ENCODE results near the gene PLEKHA5. TPM values are rescaled to one million over a fixed set of nuclear protein-coding genes. Genes with fewer than 3 reads are reported as not detected.

PLEKHA5 gene
- total RNA-seq, 4 donors from 2014 or later, result 26.9 to 78.0 (median 39.6) TPM

DNA sequence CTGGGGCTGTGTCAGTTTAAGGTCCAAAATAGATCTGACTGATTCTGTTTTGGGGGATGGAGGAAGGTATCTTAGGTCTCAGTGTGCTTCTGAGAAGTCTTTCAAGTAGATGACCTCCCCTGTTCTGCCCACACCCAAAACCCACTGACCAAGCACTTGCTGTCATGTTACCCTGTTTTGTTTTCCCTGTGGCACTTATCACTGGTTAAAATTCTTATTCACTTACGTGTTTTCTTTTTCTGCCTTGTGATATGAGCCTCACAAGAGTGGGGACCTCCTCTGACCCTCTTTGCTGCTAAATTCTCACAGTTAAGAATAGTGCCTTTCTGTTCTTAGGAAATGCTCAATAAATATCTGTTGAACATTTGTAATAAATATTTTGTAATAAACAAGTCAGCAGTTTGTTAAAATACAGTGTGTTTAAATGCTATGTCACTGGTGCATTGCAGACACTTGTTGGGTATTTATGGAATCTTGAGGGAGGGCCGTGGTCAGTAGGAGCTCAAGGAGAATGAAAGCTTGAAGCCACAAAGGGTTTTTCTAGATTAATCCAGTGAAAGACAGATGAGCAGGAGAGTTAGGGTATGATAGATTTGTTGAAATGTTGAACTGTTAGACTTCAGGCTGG, 20.9 kb downstream of the PLEKHA5 start:
- intact Hi-C loops (cut with DNase I; ENCODE audit: low total_unique reads) (no loop called here), in situ Hi-C loops (cut with MboI; ENCODE audit: low pct_ligation_motif_present in 1 of 4, low pct_unique_long_range_greater_than_20kb in 1 of 4, low sequenced_read_pairs in 3 of 4) (no loop called here)
- Histone ChIP-seq H3K9me3 (no peaks in the 10 kb centered on the region), H3K27ac (no peak overlapping the region), H3K36me3 (no peaks in the 10 kb centered on the region), H3K4me1 (peaks cover 0 to 14% (median 5%) of the 10 kb centered on the region in 4 donors), H3K27me3 (no peaks in the 10 kb centered on the region), H3K4me3 (no peak overlapping the region)
- DNase-seq, result no peak
- 64 to 86% methylated on average over 2 of the region's 2 CpGs for WGBS, 2 donors (ENCODE audit: low coverage in 1 of 2)
- no peak for TF ChIP-seq EP300 (IDR thresholded peaks at IDR 0.05; ENCODE audit: low read depth)
- no peak for TF ChIP-seq CTCF (IDR thresholded peaks at IDR 0.05)

- Histone ChIP-seq H3K4me3 (no peak overlapping the region), H3K36me3 (no peaks in the 10 kb centered on the region), H3K27me3 (no peaks in the 10 kb centered on the region), H3K4me1 (peaks cover 0 to 15% (median 3%) of the 10 kb centered on the region in 4 donors), H3K9me3 (no peaks in the 10 kb centered on the region), H3K27ac (no peak overlapping the region)
- WGBS, 2 donors (ENCODE audit: low coverage in 1 of 2), result 94 to 100% methylated on average over 1 of the region's 1 CpG
- intact Hi-C loops (cut with DNase I; ENCODE audit: low total_unique reads), result no loop called here
- DNase-seq, result no peak
- in situ Hi-C loops (cut with MboI; ENCODE audit: low pct_ligation_motif_present in 1 of 4, low pct_unique_long_range_greater_than_20kb in 1 of 4, low sequenced_read_pairs in 3 of 4), result no loop called here
- TF ChIP-seq EP300 (IDR thresholded peaks at IDR 0.05; ENCODE audit: low read depth), result no peak
- TF ChIP-seq POLR2AphosphoS5 (IDR thresholded peaks at IDR 0.05), result no peak
- TF ChIP-seq CTCF (IDR thresholded peaks at IDR 0.05), result no peak
- TF ChIP-seq POLR2A (IDR thresholded peaks at IDR 0.05), result no peak
These were observed 21.8 kb downstream of the PLEKHA5 start for GRCh38 chr12:19151298-19151697.

GRCh38 chr12:19153396-19153795, 23.9 kb downstream of the PLEKHA5 start:
- in situ Hi-C loops (cut with MboI; ENCODE audit: low pct_ligation_motif_present in 1 of 4, low pct_unique_long_range_greater_than_20kb in 1 of 4, low sequenced_read_pairs in 3 of 4) (no loop called here), intact Hi-C loops (cut with DNase I; ENCODE audit: low total_unique reads) (no loop called here)
- peaks cover 0 to 17% (median 3%) of the 10 kb centered on the region in 4 donors for H3K4me1 ChIP-seq
- no peaks in the 10 kb centered on the region for H3K9me3 ChIP-seq
- H3K27me3 ChIP-seq, result no peaks in the 10 kb centered on the region
- no peak overlapping the region for H3K27ac ChIP-seq
- WGBS, 2 donors (ENCODE audit: low coverage in 1 of 2), result 45 to 47% methylated on average over 2 of the region's 2 CpGs
- no peak overlapping the region for H3K4me3 ChIP-seq
- DNase-seq, result no peak
- no peak for TF ChIP-seq POLR2A (IDR thresholded peaks at IDR 0.05)
- TF ChIP-seq EP300 (IDR thresholded peaks at IDR 0.05; ENCODE audit: low read depth), result no peak
- no peak for TF ChIP-seq POLR2AphosphoS5 (IDR thresholded peaks at IDR 0.05)
- TF ChIP-seq CTCF (IDR thresholded peaks at IDR 0.05), result no peak
- no peaks in the 10 kb centered on the region for H3K36me3 ChIP-seq

- Histone ChIP-seq H3K36me3 (no peaks in the 10 kb centered on the region), H3K4me3 (no peak overlapping the region), H3K4me1 (peaks cover 0 to 25% (median 3%) of the 10 kb centered on the region in 4 donors), H3K27ac (no peak overlapping the region), H3K27me3 (no peaks in the 10 kb centered on the region), H3K9me3 (no peaks in the 10 kb centered on the region)
- TF ChIP-seq EP300 (IDR thresholded peaks at IDR 0.05; ENCODE audit: low read depth) (no peak), CTCF (IDR thresholded peaks at IDR 0.05) (no peak), POLR2AphosphoS5 (IDR thresholded peaks at IDR 0.05) (no peak), POLR2A (IDR thresholded peaks at IDR 0.05) (no peak)
- intact Hi-C loops (cut with DNase I; ENCODE audit: low total_unique reads), result no loop called here
- no peak for DNase-seq
- in situ Hi-C loops (cut with MboI; ENCODE audit: low pct_ligation_motif_present in 1 of 4, low pct_unique_long_range_greater_than_20kb in 1 of 4, low sequenced_read_pairs in 3 of 4), result no loop called here
- WGBS, 2 donors (ENCODE audit: low coverage in 1 of 2), result 0 to 30% methylated on average over 1 to 2 of the region's 2 CpGs
These were observed 25.2 kb downstream of the PLEKHA5 start for GRCh38 chr12:19154686-19155085.
